K562 (cell line): ENCODE results near the gene SGMS1. TPM values are rescaled to one million over a fixed set of nuclear protein-coding genes. Genes with fewer than 3 reads are reported as not detected.

Source experiments
- ELF1 ChIP-seq: fragments of 200-800 bp; sonication (Bioruptor generic); IDR thresholded peaks from 2 replicates; pipeline ENCODE4 v1.6.1; 2016; ENCODE audit warnings: missing genetic modification characterization, missing compliant biosample characterization
- HDAC6 ChIP-seq: IDR thresholded peaks from 2 replicates; pipeline ENCODE4 v1.6.1; 2012; ENCODE audit warnings: low read depth, mild to moderate bottlenecking, control low read depth, inconsistent platforms, low read length, moderate library complexity
- KAT2B ChIP-seq: IDR thresholded peaks from one replicate; pipeline ENCODE4 v1.6.1; 2012; ENCODE audit warnings: low read depth, mild to moderate bottlenecking, control low read depth, inconsistent platforms, low read length, moderate library complexity
- MEIS2 ChIP-seq: fragments of 450-650 bp; IDR thresholded peaks from 2 replicates; pipeline ENCODE4 v1.6.1; 2014; ENCODE audit warnings: mild to moderate bottlenecking; ENCODE audit not compliant: partially characterized antibody
- NFE2 ChIP-seq: IDR thresholded peaks from 2 replicates; pipeline ENCODE4 v1.6.1; 2014; ENCODE audit warnings: antibody characterized with exemption, low read depth
- NONO ChIP-seq, 2 experiments: fragments of 200-400 bp in 1 of 2; fragments of 450-650 bp in 1 of 2; formaldehyde crosslinking in 1 of 2; IDR thresholded peaks; 2 replicates each; pipeline ENCODE4 v1.6.1; 2017; ENCODE audit warnings: low read depth in 2 of 2, mild to moderate bottlenecking in 2 of 2, moderate library complexity in 2 of 2, low read length in 1 of 2
- NR2C2 ChIP-seq, 2 experiments: fragments of 200-800 bp in 1 of 2; sonication (Bioruptor generic) in 1 of 2; sonication (generic) in 1 of 2; formaldehyde crosslinking in 1 of 2; IDR thresholded peaks; 2 replicates each; pipeline versions ENCODE4 v1.6.1 to v1.8.0; 2016 to 2022; ENCODE audit warnings: mild to moderate bottlenecking in 1 of 2, missing compliant biosample characterization in 1 of 2, missing genetic modification characterization in 1 of 2, missing genetic modification reagents in 1 of 2
- TBL1XR1 ChIP-seq, 2 experiments: IDR thresholded peaks; 2 replicates each; pipeline ENCODE4 v1.6.1; 2012; ENCODE audit warnings: improper control_type of control experiment in 2 of 2, low read length in 2 of 2, mild to moderate bottlenecking in 1 of 2
- U2AF2 ChIP-seq: fragments of 200-400 bp; formaldehyde crosslinking; optimal IDR thresholded peaks from 2 replicates; pipeline ENCODE3; 2017; ENCODE audit warnings: low read depth, mild to moderate bottlenecking, low read length
- YY1 ChIP-seq, 3 experiments: IDR thresholded peaks; 2 replicates each; pipeline ENCODE4 v1.6.1; 2011; ENCODE audit warnings: low read length in 2 of 3, mild to moderate bottlenecking in 2 of 3, moderate library complexity in 2 of 3, borderline replicate concordance in 1 of 3, control low read depth in 1 of 3, low read depth in 1 of 3; ENCODE audit not compliant: insufficient read depth in 3 of 3, insufficient replicate concordance in 2 of 3, control insufficient read depth in 1 of 3, insufficient read length in 1 of 3; ENCODE audit errors: extremely low read depth in 1 of 3
- ZBTB17 ChIP-seq: fragments of 450-650 bp; formaldehyde crosslinking; IDR thresholded peaks from 2 replicates; pipeline ENCODE4 v1.4.0; 2020; ENCODE audit warnings: mild to moderate bottlenecking
- ZKSCAN8 ChIP-seq: fragments of 200-800 bp; sonication (Bioruptor generic); IDR thresholded peaks from 2 replicates; pipeline ENCODE4 v1.6.1; 2016; ENCODE audit warnings: missing genetic modification characterization, missing compliant biosample characterization
- polyA plus RNA-seq, 8 experiments: library from polyadenylated mRNA; depleted of rRNA in 4 of 8; stranded (reverse) in 5 of 8; unstranded in 3 of 8; fragments of >200 nt; fragmentation: Nextera tagmentation in 2 of 8; fragmentation: Illumina TruSeq in 1 of 8; extraction: Ambion mirVana in 2 of 8; extraction: Trizol in 1 of 8; gene quantifications; 2 replicates each; pipeline versions ENCODE4 v1.2.1 to v1.2.3, GENCODE V29; 2011 to 2014; ENCODE audit warnings: inconsistent platforms in 1 of 8, missing spikeins in 1 of 8
- total RNA-seq, 7 experiments: library from RNA; depleted of rRNA in 6 of 7; stranded (reverse); fragments of >200 nt in 6 of 7; fragmentation: Illumina TruSeq in 2 of 7; extraction: Trizol in 2 of 7; gene quantifications; 2 replicates each; pipeline versions ENCODE4 v1.2.1 to v1.2.3, GENCODE V29; 2011 to 2021; ENCODE audit warnings: low replicate concordance in 1 of 7
- TF ChIP-seq, protein P1 (sequence below): fragments of 200-800 bp; sonication (Bioruptor generic); IDR thresholded peaks from 2 replicates; pipeline ENCODE4 v1.6.1; 2016; ENCODE audit warnings: missing genetic modification characterization, missing compliant biosample characterization
- TF ChIP-seq, protein P2 (sequence below): sonication (generic); formaldehyde crosslinking; IDR thresholded peaks from 2 replicates; pipeline ENCODE4 v1.8.0; 2022; ENCODE audit warnings: mild to moderate bottlenecking, missing genetic modification reagents
- TF ChIP-seq, protein P3 (sequence below), 2 experiments: fragments of 450-650 bp; conservative IDR thresholded peaks; 2 replicates each; pipeline ENCODE4 v1.6.1; 2017; ENCODE audit warnings: mild to moderate bottlenecking in 2 of 2, moderate library complexity in 2 of 2
- TF ChIP-seq, protein P4 (sequence below): conservative IDR thresholded peaks from 2 replicates; pipeline ENCODE4 v1.6.1; 2011; ENCODE audit warnings: low read depth, mild to moderate bottlenecking, low read length; ENCODE audit not compliant: control insufficient read depth

SGMS1 gene
- total and polyA plus RNA-seq, 9 of the 15 experiments (the other 6 are each of a cell fraction or from before 2014, with no cell fraction given), result 22.6 to 232 (median 82.2) TPM

DNA sequence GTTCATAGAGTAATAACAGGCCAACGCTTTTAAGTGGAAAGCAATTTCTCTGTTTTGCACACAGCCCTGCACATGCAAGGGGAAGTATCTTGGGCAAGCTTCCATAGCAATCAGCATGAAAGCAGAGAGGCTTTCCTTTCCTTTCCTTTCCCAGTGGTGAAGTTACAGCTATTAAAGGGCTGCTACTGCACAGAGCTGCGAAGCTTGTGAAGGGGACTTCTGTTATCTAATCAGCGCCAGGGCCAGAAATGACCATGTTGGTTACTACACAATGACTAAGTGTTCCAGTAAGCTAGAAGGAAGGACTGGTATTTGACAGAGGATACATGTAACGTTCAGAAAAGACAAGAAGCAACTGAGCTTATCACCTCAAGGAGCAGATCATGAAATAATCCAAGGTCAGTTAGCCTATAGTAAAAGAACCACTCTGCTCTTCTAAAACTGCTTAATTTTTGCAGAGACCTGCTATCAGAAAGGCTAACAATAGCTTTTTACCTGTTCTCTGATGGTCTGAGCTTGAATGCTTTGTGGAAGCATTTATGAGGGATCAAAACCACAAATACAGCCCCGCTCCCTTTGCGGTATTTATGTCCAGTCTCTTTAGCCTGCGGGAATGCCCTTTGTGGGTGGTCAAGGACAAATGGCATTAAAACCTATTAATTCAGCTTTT lies 45.9 kb downstream of the SGMS1 start (continued):
- TF ChIP-seq, protein P1, sequence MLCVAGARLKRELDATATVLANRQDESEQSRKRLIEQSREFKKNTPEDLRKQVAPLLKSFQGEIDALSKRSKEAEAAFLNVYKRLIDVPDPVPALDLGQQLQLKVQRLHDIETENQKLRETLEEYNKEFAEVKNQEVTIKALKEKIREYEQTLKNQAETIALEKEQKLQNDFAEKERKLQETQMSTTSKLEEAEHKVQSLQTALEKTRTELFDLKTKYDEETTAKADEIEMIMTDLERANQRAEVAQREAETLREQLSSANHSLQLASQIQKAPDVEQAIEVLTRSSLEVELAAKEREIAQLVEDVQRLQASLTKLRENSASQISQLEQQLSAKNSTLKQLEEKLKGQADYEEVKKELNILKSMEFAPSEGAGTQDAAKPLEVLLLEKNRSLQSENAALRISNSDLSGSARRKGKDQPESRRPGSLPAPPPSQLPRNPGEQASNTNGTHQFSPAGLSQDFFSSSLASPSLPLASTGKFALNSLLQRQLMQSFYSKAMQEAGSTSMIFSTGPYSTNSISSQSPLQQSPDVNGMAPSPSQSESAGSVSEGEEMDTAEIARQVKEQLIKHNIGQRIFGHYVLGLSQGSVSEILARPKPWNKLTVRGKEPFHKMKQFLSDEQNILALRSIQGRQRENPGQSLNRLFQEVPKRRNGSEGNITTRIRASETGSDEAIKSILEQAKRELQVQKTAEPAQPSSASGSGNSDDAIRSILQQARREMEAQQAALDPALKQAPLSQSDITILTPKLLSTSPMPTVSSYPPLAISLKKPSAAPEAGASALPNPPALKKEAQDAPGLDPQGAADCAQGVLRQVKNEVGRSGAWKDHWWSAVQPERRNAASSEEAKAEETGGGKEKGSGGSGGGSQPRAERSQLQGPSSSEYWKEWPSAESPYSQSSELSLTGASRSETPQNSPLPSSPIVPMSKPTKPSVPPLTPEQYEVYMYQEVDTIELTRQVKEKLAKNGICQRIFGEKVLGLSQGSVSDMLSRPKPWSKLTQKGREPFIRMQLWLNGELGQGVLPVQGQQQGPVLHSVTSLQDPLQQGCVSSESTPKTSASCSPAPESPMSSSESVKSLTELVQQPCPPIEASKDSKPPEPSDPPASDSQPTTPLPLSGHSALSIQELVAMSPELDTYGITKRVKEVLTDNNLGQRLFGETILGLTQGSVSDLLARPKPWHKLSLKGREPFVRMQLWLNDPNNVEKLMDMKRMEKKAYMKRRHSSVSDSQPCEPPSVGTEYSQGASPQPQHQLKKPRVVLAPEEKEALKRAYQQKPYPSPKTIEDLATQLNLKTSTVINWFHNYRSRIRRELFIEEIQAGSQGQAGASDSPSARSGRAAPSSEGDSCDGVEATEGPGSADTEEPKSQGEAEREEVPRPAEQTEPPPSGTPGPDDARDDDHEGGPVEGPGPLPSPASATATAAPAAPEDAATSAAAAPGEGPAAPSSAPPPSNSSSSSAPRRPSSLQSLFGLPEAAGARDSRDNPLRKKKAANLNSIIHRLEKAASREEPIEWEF (CRISPR knock-in tag), result 0 out of 2 replicates have a peak, but pooled peaks have one; percentile 49
- TF ChIP-seq YY1 (IDR thresholded peaks at IDR 0.05; ENCODE audit: borderline replicate concordance in 1 of 3, control insufficient read depth in 1 of 3, extremely low read depth in 1 of 3, insufficient read depth in 3 of 3, insufficient read length in 1 of 3, insufficient replicate concordance in 2 of 3, low read depth in 1 of 3, low read length in 2 of 3), result peak in 1 of 3 experiments; percentile 57
- no peak for TF ChIP-seq HDAC6
- TF ChIP-seq ZKSCAN8 (CRISPR knock-in tag), result 0 out of 2 replicates have a peak, but pooled peaks have one; percentile 76
- TF ChIP-seq NFE2, result peak; percentile 98
- no peak for TF ChIP-seq KAT2B
- TF ChIP-seq MEIS2, result peak; percentile 78
- no peak for TF ChIP-seq NR2C2 (CRISPR knock-in tag; IDR thresholded peaks at IDR 0.05)
- TF ChIP-seq NR2C2 (tag; IDR thresholded peaks at IDR 0.05), result peak; percentile 52
- TF ChIP-seq, protein P2, sequence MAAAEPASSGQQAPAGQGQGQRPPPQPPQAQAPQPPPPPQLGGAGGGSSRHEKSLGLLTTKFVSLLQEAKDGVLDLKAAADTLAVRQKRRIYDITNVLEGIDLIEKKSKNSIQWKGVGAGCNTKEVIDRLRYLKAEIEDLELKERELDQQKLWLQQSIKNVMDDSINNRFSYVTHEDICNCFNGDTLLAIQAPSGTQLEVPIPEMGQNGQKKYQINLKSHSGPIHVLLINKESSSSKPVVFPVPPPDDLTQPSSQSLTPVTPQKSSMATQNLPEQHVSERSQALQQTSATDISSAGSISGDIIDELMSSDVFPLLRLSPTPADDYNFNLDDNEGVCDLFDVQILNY (CRISPR knock-in tag), result no peak
- peak in 1 of 2 experiments; percentile 86; a peak in 1 of 4 replicates for TF ChIP-seq NONO (IDR thresholded peaks at IDR 0.05; ENCODE audit: low read depth in 2 of 2, low read length in 1 of 2)
- TF ChIP-seq ELF1 (tag), result peak; percentile 18; the same call in 1 of the 2 replicates
- TF ChIP-seq TBL1XR1 (IDR thresholded peaks at IDR 0.05; ENCODE audit: low read length in 2 of 2), result peak; percentile 92 to 93
- TF ChIP-seq, protein P3, sequence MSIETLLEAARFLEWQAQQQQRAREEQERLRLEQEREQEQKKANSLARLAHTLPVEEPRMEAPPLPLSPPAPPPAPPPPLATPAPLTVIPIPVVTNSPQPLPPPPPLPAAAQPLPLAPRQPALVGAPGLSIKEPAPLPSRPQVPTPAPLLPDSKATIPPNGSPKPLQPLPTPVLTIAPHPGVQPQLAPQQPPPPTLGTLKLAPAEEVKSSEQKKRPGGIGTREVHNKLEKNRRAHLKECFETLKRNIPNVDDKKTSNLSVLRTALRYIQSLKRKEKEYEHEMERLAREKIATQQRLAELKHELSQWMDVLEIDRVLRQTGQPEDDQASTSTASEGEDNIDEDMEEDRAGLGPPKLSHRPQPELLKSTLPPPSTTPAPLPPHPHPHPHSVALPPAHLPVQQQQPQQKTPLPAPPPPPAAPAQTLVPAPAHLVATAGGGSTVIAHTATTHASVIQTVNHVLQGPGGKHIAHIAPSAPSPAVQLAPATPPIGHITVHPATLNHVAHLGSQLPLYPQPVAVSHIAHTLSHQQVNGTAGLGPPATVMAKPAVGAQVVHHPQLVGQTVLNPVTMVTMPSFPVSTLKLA (conservative IDR thresholded peaks at IDR 0.05), result peak; percentile 57 to 87
- TF ChIP-seq, protein P4, sequence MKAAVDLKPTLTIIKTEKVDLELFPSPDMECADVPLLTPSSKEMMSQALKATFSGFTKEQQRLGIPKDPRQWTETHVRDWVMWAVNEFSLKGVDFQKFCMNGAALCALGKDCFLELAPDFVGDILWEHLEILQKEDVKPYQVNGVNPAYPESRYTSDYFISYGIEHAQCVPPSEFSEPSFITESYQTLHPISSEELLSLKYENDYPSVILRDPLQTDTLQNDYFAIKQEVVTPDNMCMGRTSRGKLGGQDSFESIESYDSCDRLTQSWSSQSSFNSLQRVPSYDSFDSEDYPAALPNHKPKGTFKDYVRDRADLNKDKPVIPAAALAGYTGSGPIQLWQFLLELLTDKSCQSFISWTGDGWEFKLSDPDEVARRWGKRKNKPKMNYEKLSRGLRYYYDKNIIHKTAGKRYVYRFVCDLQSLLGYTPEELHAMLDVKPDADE, result no peak
- TF ChIP-seq U2AF2, result no peak
- TF ChIP-seq ZBTB17, result 0 out of 2 replicates have a peak, but pooled peaks have one; percentile 15
